Measurements from ENCODE around the gene COPG2.
"Not testable (repeated sequence)": the region's sequence is repeated elsewhere in the genome, so short reads cannot be mapped to it uniquely, and the experiment has no call there.

COPG2 gene
- 15.8 reads per million, percentile 41 among the genes with 10 or more reads in this experiment for total RNA-seq

- peak; percentile 43 for DNase-seq
These were observed at the start of gene COPG2 for GRCh38 chr7:130668258-130669084. TSS of gene COPG2 (minus strand) at chr7:130668748. CDS start at chr7:130668668, 80 bp downstream.

GRCh38 chr7:130712416-130712815 lies 43.9 kb upstream of the COPG2 start:
- no peak for DNase-seq

GRCh38 chr7:130708766-130709165 lies 40.2 kb upstream of the COPG2 start:
- DNase-seq, result no peak

GRCh38 chr7:130708001-130708400 lies 39.5 kb upstream of the COPG2 start:
- no peak for DNase-seq

GRCh38 chr7:130703851-130704250 lies 35.3 kb upstream of the COPG2 start:
- DNase-seq, result no peak

- DNase-seq, result no peak
These were observed 33.1 kb upstream of the COPG2 start for GRCh38 chr7:130701650-130702049.

GRCh38 chr7:130700760-130701159 lies 32.2 kb upstream of the COPG2 start:
- DNase-seq, result no peak

- DNase-seq, result no peak
These were observed 31.1 kb upstream of the COPG2 start for GRCh38 chr7:130699686-130700085.

GRCh38 chr7:130697820-130698219 lies 29.3 kb upstream of the COPG2 start:
- DNase-seq, result no peak

- no peak for DNase-seq
These were observed 27.3 kb upstream of the COPG2 start for GRCh38 chr7:130695840-130696239.

- not testable (repeated sequence) for DNase-seq
These were observed 23.8 kb upstream of the COPG2 start for GRCh38 chr7:130692396-130692795.

- no peak for DNase-seq
These were observed 21.1 kb upstream of the COPG2 start for GRCh38 chr7:130689683-130690082.

GRCh38 chr7:130683026-130683425 lies 14.5 kb upstream of the COPG2 start:
- no peak for DNase-seq

GRCh38 chr7:130674456-130674855 lies 5.9 kb upstream of the COPG2 start:
- DNase-seq, result no peak

- no peak for DNase-seq
These were observed 4.5 kb upstream of the COPG2 start for GRCh38 chr7:130673066-130673465.

GRCh38 chr7:130672146-130672545 lies 3.6 kb upstream of the COPG2 start:
- DNase-seq, result no peak

- DNase-seq, result no peak
These were observed 645 bp upstream of the COPG2 start for GRCh38 chr7:130669085-130669700.

- DNase-seq, result no peak
These were observed 823 bp downstream of the COPG2 start for GRCh38 chr7:130667593-130668257.

GRCh38 chr7:130662426-130662825 lies 6.1 kb downstream of the COPG2 start:
- DNase-seq, result no peak

GRCh38 chr7:130655286-130655685 lies 13.3 kb downstream of the COPG2 start:
- no peak for DNase-seq

- DNase-seq, result no peak
These were observed 13.7 kb downstream of the COPG2 start for GRCh38 chr7:130654850-130655249.

GRCh38 chr7:130650611-130651120 lies 17.9 kb downstream of the COPG2 start:
- DNase-seq, result no peak

GRCh38 chr7:130649004-130649790 lies 19.4 kb downstream of the COPG2 start:
- no peak for DNase-seq
